Stimulated activated memory B cell treated with anti-CD40 and anti-IgM and Interleukin-4, amounts not matched to agents 10 μg/mL and 1 μg/mL and 100 μg/mL, for 72 hours (primary cell): Measurements from ENCODE around the gene FBXO45.
"Not testable (repeated sequence)": the region's sequence is repeated elsewhere in the genome, so short reads cannot be mapped to it uniquely, and the experiment has no call there.

Experiments used
- ATAC-seq: fragments of 150-1000 bp; cut with Tn5 transposase; 2 replicates; pipeline ENCODE4 v1.10.0; 2021
- H3K27ac Mint-ChIP-seq: one replicate; pipeline ENCODE4 v1.8.0; 2022; ENCODE audit warnings: mild to moderate bottlenecking, mixed read lengths
- H3K27me3 Mint-ChIP-seq: one replicate; pipeline ENCODE4 v1.8.0; 2022; ENCODE audit warnings: mixed read lengths
- H3K36me3 Mint-ChIP-seq: one replicate; pipeline ENCODE4 v1.8.0; 2022; ENCODE audit warnings: mixed read lengths
- H3K4me1 Mint-ChIP-seq: one replicate; pipeline ENCODE4 v1.8.0; 2022; ENCODE audit warnings: mixed read lengths
- H3K4me3 Mint-ChIP-seq: one replicate; pipeline ENCODE4 v1.8.0; 2022; ENCODE audit warnings: mild to moderate bottlenecking, moderate library complexity, mixed read lengths
- H3K9me3 Mint-ChIP-seq: one replicate; pipeline ENCODE4 v1.8.0; 2022; ENCODE audit warnings: mixed read lengths

The FBXO45 gene

GRCh38 chr3:196568246-196569002, at the start of gene FBXO45, which contains the start of gene WDR53:
TSS of gene FBXO45 (plus strand) at chr3:196568660. CDS start at chr3:196568985, 325 bp downstream.
TSS of gene WDR53 (minus strand) at chr3:196568554. CDS start at chr3:196561475, 7,079 bp downstream.
- Mint-ChIP-seq H3K27ac (peak within 1 kb of the TSS; percentile 87), H3K27me3 (no peaks in the 10 kb centered on the region), H3K4me1 (peaks cover 22% of the 10 kb centered on the region), H3K4me3 (peak within 1 kb of the TSS; percentile 97), H3K9me3 (no peaks in the 10 kb centered on the region), H3K36me3 (no peaks in the 10 kb centered on the region)
- ATAC-seq, result peak; percentile 99

- Mint-ChIP-seq H3K9me3 (peaks cover 37% of the 10 kb centered on the region), H3K27ac (no peak overlapping the region), H3K4me3 (no peak overlapping the region), H3K4me1 (no peaks in the 10 kb centered on the region), H3K27me3 (peaks cover 14% of the 10 kb centered on the region), H3K36me3 (peaks cover 11% of the 10 kb centered on the region)
- no peak for ATAC-seq
Measured at GRCh38 chr3:196518966-196519717, 49.3 kb upstream of the FBXO45 start.

GRCh38 chr3:196519718-196520082, 48.8 kb upstream of the FBXO45 start:
- H3K27ac Mint-ChIP-seq, result no peak overlapping the region
- no peak overlapping the region for H3K4me3 Mint-ChIP-seq
- H3K4me1 Mint-ChIP-seq, result no peaks in the 10 kb centered on the region
- H3K36me3 Mint-ChIP-seq, result peaks cover 7% of the 10 kb centered on the region
- H3K27me3 Mint-ChIP-seq, result peaks cover 14% of the 10 kb centered on the region
- H3K9me3 Mint-ChIP-seq, result peaks cover 35% of the 10 kb centered on the region
- no peak for ATAC-seq

- not testable (repeated sequence) for H3K36me3 Mint-ChIP-seq, ATAC-seq, H3K4me3 Mint-ChIP-seq, H3K4me1 Mint-ChIP-seq, H3K27ac Mint-ChIP-seq, H3K27me3 Mint-ChIP-seq
- peaks cover 29% of the 10 kb centered on the region for H3K9me3 Mint-ChIP-seq
Measured at GRCh38 chr3:196521291-196521690, 47.2 kb upstream of the FBXO45 start.

GRCh38 chr3:196523841-196524240, 44.6 kb upstream of the FBXO45 start:
- Mint-ChIP-seq H3K9me3 (peaks cover 26% of the 10 kb centered on the region), H3K27ac (no peak overlapping the region), H3K4me1 (peaks cover 14% of the 10 kb centered on the region), H3K36me3 (peaks cover 7% of the 10 kb centered on the region), H3K27me3 (no peaks in the 10 kb centered on the region), H3K4me3 (no peak overlapping the region)
- ATAC-seq, result no peak

- no peak overlapping the region for H3K4me3 Mint-ChIP-seq
- no peak overlapping the region for H3K27ac Mint-ChIP-seq
Measured at GRCh38 chr3:196524527-196524926, 43.9 kb upstream of the FBXO45 start.

GRCh38 chr3:196525141-196525540, 43.3 kb upstream of the FBXO45 start:
- H3K27ac Mint-ChIP-seq, result no peak overlapping the region
- no peak overlapping the region for H3K4me3 Mint-ChIP-seq
- H3K27me3 Mint-ChIP-seq, result no peaks in the 10 kb centered on the region
- peaks cover 20% of the 10 kb centered on the region for H3K9me3 Mint-ChIP-seq
- peaks cover 7% of the 10 kb centered on the region for H3K36me3 Mint-ChIP-seq
- no peak for ATAC-seq
- H3K4me1 Mint-ChIP-seq, result peaks cover 14% of the 10 kb centered on the region

More at GRCh38 chr3:196524527-196524926, 43.9 kb upstream of the FBXO45 start:
- ATAC-seq, result no peak
- no peaks in the 10 kb centered on the region for H3K27me3 Mint-ChIP-seq
- H3K4me1 Mint-ChIP-seq, result peaks cover 14% of the 10 kb centered on the region
- H3K9me3 Mint-ChIP-seq, result peaks cover 24% of the 10 kb centered on the region
- H3K36me3 Mint-ChIP-seq, result peaks cover 7% of the 10 kb centered on the region

- ATAC-seq, result peak; percentile 96
- Mint-ChIP-seq H3K27me3 (no peaks in the 10 kb centered on the region), H3K9me3 (peaks cover 6% of the 10 kb centered on the region), H3K27ac (peak overlapping the region; percentile 86), H3K36me3 (peaks cover 8% of the 10 kb centered on the region), H3K4me1 (peaks cover 14% of the 10 kb centered on the region), H3K4me3 (peak overlapping the region; percentile 73)
Measured at GRCh38 chr3:196528639-196529233, 39.7 kb upstream of the FBXO45 start.

GRCh38 chr3:196531418-196531817, 37.0 kb upstream of the FBXO45 start:
- H3K4me3 Mint-ChIP-seq, result no peak overlapping the region
- peaks cover 14% of the 10 kb centered on the region for H3K4me1 Mint-ChIP-seq
- no peaks in the 10 kb centered on the region for H3K27me3 Mint-ChIP-seq
- H3K9me3 Mint-ChIP-seq, result peaks cover 6% of the 10 kb centered on the region
- peaks cover 8% of the 10 kb centered on the region for H3K36me3 Mint-ChIP-seq
- ATAC-seq, result no peak
- no peak overlapping the region for H3K27ac Mint-ChIP-seq

GRCh38 chr3:196533260-196533681, 35.2 kb upstream of the FBXO45 start:
- Mint-ChIP-seq H3K9me3 (peaks cover 6% of the 10 kb centered on the region), H3K4me3 (no peak overlapping the region), H3K27ac (no peak overlapping the region), H3K27me3 (no peaks in the 10 kb centered on the region), H3K4me1 (peaks cover 2% of the 10 kb centered on the region), H3K36me3 (peaks cover 8% of the 10 kb centered on the region)
- no peak for ATAC-seq

- no peak for ATAC-seq
- Mint-ChIP-seq H3K4me1 (no peaks in the 10 kb centered on the region), H3K4me3 (no peak overlapping the region), H3K27me3 (no peaks in the 10 kb centered on the region), H3K36me3 (no peaks in the 10 kb centered on the region), H3K27ac (no peak overlapping the region), H3K9me3 (no peaks in the 10 kb centered on the region)
Measured at GRCh38 chr3:196537319-196537984, 31.0 kb upstream of the FBXO45 start.

- no peak overlapping the region for H3K4me3 Mint-ChIP-seq
- H3K4me1 Mint-ChIP-seq, result no peaks in the 10 kb centered on the region
- no peaks in the 10 kb centered on the region for H3K9me3 Mint-ChIP-seq
- no peaks in the 10 kb centered on the region for H3K27me3 Mint-ChIP-seq
- H3K27ac Mint-ChIP-seq, result no peak overlapping the region
- no peak for ATAC-seq
- H3K36me3 Mint-ChIP-seq, result no peaks in the 10 kb centered on the region
Measured at GRCh38 chr3:196541684-196542445, 26.6 kb upstream of the FBXO45 start.

- no peaks in the 10 kb centered on the region for H3K4me1 Mint-ChIP-seq
- ATAC-seq, result no peak
- H3K36me3 Mint-ChIP-seq, result peaks cover 4% of the 10 kb centered on the region
- peaks cover 7% of the 10 kb centered on the region for H3K9me3 Mint-ChIP-seq
- no peak overlapping the region for H3K4me3 Mint-ChIP-seq
- no peak overlapping the region for H3K27ac Mint-ChIP-seq
- no peaks in the 10 kb centered on the region for H3K27me3 Mint-ChIP-seq
Measured at GRCh38 chr3:196544491-196544992, 23.9 kb upstream of the FBXO45 start.

GRCh38 chr3:196546537-196546936, 21.9 kb upstream of the FBXO45 start:
- Mint-ChIP-seq H3K4me3 (no peak overlapping the region), H3K9me3 (peaks cover 9% of the 10 kb centered on the region), H3K36me3 (peaks cover 4% of the 10 kb centered on the region), H3K27ac (no peak overlapping the region), H3K4me1 (no peaks in the 10 kb centered on the region), H3K27me3 (no peaks in the 10 kb centered on the region)
- ATAC-seq, result no peak
